ENCODE data around the gene ZNF646. TPM values are rescaled to one million over a fixed set of nuclear protein-coding genes. Genes with fewer than 3 reads are reported as not detected.

ZNF646 gene
- polyA plus RNA-seq, 3 donors: 0.46 to 6.5 (median 3.0) TPM

DNA sequence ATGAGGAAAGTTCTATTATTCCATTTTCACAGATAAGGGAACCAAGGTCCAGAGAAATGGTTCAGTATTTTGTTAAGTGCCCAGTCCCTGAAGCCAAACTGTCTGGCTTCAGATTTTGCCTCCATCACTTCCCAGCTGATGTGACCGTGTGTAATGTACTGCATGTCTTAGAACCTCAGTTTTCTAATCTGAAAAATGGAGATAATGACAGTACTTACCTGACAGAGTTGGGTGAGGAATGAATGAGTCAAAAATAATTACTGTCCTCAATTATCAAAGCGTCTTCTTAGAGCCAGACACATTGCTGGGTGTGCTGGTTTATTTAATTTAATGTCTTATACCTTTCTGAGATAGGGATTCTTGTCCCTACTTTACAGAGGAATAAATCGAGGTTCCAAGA, 6.9 kb upstream of the ZNF646 start:
- no peak overlapping the region for H3K4me2 ChIP-seq (replicated peaks; ENCODE audit: extremely low read depth, low read length, poor library complexity, severe bottlenecking)
- no peak overlapping the region for H2AFZ ChIP-seq (ENCODE audit: insufficient read depth, low read depth, low read length, poor library complexity, severe bottlenecking)
- DNase-seq: no peak
- H3K79me2 ChIP-seq (ENCODE audit: insufficient read depth, low read length): peaks cover 56% of the 10 kb centered on the region
- peaks cover 4 to 18% of the 10 kb centered on the region in 2 donors for H3K36me3 ChIP-seq (replicated peaks in 1 of 2; ENCODE audit: control insufficient read depth in 1 of 2, insufficient read depth in 2 of 2, low read length in 2 of 2)
- intact Hi-C loops (cut with micrococcal nuclease): no loop called here
- 100% methylated on average over 1 of the region's 3 CpGs for WGBS (ENCODE audit: insufficient coverage)
- Mint-ChIP-seq H3K9me3 (peaks cover 0 to 3% (median 0%) of the 10 kb centered on the region in 7 donors), H3K27me3 (ENCODE audit: low read depth in 3 of 3) (peaks cover 0 to 3% (median 1%) of the 10 kb centered on the region in 3 donors), H3K4me1 (peaks cover 24% of the 10 kb centered on the region), H3K4me3 (no peak overlapping the region), H3K36me3 (peaks cover 20 to 36% of the 10 kb centered on the region in 2 donors), H3K27ac (no peak overlapping the region)
- TF ChIP-seq, protein P1, sequence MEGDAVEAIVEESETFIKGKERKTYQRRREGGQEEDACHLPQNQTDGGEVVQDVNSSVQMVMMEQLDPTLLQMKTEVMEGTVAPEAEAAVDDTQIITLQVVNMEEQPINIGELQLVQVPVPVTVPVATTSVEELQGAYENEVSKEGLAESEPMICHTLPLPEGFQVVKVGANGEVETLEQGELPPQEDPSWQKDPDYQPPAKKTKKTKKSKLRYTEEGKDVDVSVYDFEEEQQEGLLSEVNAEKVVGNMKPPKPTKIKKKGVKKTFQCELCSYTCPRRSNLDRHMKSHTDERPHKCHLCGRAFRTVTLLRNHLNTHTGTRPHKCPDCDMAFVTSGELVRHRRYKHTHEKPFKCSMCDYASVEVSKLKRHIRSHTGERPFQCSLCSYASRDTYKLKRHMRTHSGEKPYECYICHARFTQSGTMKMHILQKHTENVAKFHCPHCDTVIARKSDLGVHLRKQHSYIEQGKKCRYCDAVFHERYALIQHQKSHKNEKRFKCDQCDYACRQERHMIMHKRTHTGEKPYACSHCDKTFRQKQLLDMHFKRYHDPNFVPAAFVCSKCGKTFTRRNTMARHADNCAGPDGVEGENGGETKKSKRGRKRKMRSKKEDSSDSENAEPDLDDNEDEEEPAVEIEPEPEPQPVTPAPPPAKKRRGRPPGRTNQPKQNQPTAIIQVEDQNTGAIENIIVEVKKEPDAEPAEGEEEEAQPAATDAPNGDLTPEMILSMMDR (IDR thresholded peaks at IDR 0.05): no peak
- H3K4me1 ChIP-seq (ENCODE audit: control insufficient read depth in 1 of 2, insufficient read depth in 2 of 2, low read length in 2 of 2): peaks cover 9 to 14% of the 10 kb centered on the region in 2 donors
- no peak overlapping the region for H3K4me3 ChIP-seq (replicated peaks in 1 of 3; ENCODE audit: low read depth in 2 of 3, low read length in 3 of 3)
- no peak overlapping the region for H3K27ac ChIP-seq (ENCODE audit: low read depth in 1 of 2, low read length in 2 of 2)
- no peak overlapping the region for H3K9ac ChIP-seq (ENCODE audit: insufficient read depth, low read length, poor library complexity, severe bottlenecking)
- no peaks in the 10 kb centered on the region for H3K9me3 ChIP-seq (replicated peaks in 1 of 2; ENCODE audit: control insufficient read depth in 1 of 2, insufficient read depth in 1 of 2, low read length in 2 of 2)
- H4K20me1 ChIP-seq (ENCODE audit: insufficient read depth, low read length): peaks cover 33% of the 10 kb centered on the region
- no peaks in the 10 kb centered on the region for H3K27me3 ChIP-seq (ENCODE audit: control insufficient read depth in 2 of 2, insufficient read depth in 2 of 2, low read length in 2 of 2)

DNA sequence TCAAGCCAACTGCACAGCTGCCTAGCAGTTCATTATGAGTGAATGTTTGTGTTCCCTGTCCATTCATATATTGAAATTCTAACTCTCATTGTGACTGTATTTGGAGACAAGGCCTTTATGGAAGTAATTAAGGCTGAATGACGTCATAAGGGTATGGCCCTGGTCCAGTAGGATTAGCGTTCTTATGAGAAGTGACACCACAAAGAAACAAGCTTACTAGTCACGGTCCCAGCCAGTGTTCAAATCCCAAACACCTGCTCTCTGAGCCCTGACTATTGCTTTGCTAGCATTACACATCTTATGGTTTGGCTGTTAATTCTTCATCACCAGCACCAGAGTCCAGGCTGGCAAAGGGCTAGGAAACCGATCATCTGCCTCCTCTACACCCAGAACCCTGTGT, 2.4 kb upstream of the ZNF646 start:
- H3K27me3 Mint-ChIP-seq (ENCODE audit: low read depth in 3 of 3): no peaks in the 10 kb centered on the region
- no peaks in the 10 kb centered on the region for H3K27me3 ChIP-seq (ENCODE audit: control insufficient read depth in 2 of 2, insufficient read depth in 2 of 2, low read length in 2 of 2)
- intact Hi-C loops (cut with micrococcal nuclease): loop anchor here in 1 of 2 donors (2.0 kb wide), 1 partner anchor 37 kb away; no protein-coding TSS in a partner anchor
- H3K36me3 ChIP-seq (replicated peaks in 1 of 2; ENCODE audit: control insufficient read depth in 1 of 2, insufficient read depth in 2 of 2, low read length in 2 of 2): peaks cover 8 to 14% of the 10 kb centered on the region in 2 donors
- peak overlapping the region in 1 of 3 experiments; percentile 98 for H3K4me3 ChIP-seq (replicated peaks in 1 of 3; ENCODE audit: low read depth in 2 of 3, low read length in 3 of 3)
- H3K4me2 ChIP-seq (replicated peaks; ENCODE audit: extremely low read depth, low read length, poor library complexity, severe bottlenecking): peak overlapping the region; percentile 99
- H3K9me3 Mint-ChIP-seq: no peaks in the 10 kb centered on the region
- H3K4me1 ChIP-seq (ENCODE audit: control insufficient read depth in 1 of 2, insufficient read depth in 2 of 2, low read length in 2 of 2): peaks cover 26 to 29% of the 10 kb centered on the region in 2 donors
- 75% methylated on average over 2 of the region's 4 CpGs for WGBS (ENCODE audit: insufficient coverage)
- H4K20me1 ChIP-seq (ENCODE audit: insufficient read depth, low read length): peaks cover 43% of the 10 kb centered on the region
- H2AFZ ChIP-seq (ENCODE audit: insufficient read depth, low read depth, low read length, poor library complexity, severe bottlenecking): no peak overlapping the region
- H3K9me3 ChIP-seq (replicated peaks in 1 of 2; ENCODE audit: control insufficient read depth in 1 of 2, insufficient read depth in 1 of 2, low read length in 2 of 2): no peaks in the 10 kb centered on the region
- DNase-seq: peak in 1 of 3 donors; percentile 44
- H3K27ac ChIP-seq (ENCODE audit: low read depth in 1 of 2, low read length in 2 of 2): peak overlapping the region in 1 of 2 donors; percentile 100
- H3K9ac ChIP-seq (ENCODE audit: insufficient read depth, low read length, poor library complexity, severe bottlenecking): peak overlapping the region; percentile 96
- peaks cover 77% of the 10 kb centered on the region for H3K79me2 ChIP-seq (ENCODE audit: insufficient read depth, low read length)
- peaks cover 29% of the 10 kb centered on the region for H3K4me1 Mint-ChIP-seq
- H3K27ac Mint-ChIP-seq: peak overlapping the region in 6 of 7 donors; percentile 6 to 97 (median 58)
- TF ChIP-seq, protein P1 (IDR thresholded peaks at IDR 0.05): no peak
- peaks cover 11 to 15% of the 10 kb centered on the region in 2 donors for H3K36me3 Mint-ChIP-seq
- H3K4me3 Mint-ChIP-seq: peak overlapping the region in 1 of 2 donors; percentile 6
